HEK293 (cell line): Measurements from ENCODE around the gene OSCP1.

ENCODE experiments used
- CTCF ChIP-seq: fragments of 450-650 bp; formaldehyde crosslinking; IDR thresholded peaks from 2 replicates; pipeline ENCODE4 v1.5.1; 2016; ENCODE audit warnings: missing biosample characterization, missing genetic modification characterization
- KLF10 ChIP-seq: fragments of 450-650 bp; IDR thresholded peaks from 2 replicates; pipeline ENCODE4 v1.5.1; 2018; ENCODE audit warnings: missing biosample characterization, mild to moderate bottlenecking, missing genetic modification characterization
- MYNN ChIP-seq: fragments of 450-650 bp; formaldehyde crosslinking; IDR thresholded peaks from 2 replicates; pipeline ENCODE4 v1.5.1; 2016; ENCODE audit warnings: missing biosample characterization, missing genetic modification characterization, borderline replicate concordance
- REST ChIP-seq: fragments of 450-650 bp; formaldehyde crosslinking; IDR thresholded peaks from 2 replicates; pipeline ENCODE4 v1.5.1; 2016; ENCODE audit warnings: missing biosample characterization, missing genetic modification characterization
- SETDB1 ChIP-seq: IDR thresholded peaks from one replicate; pipeline ENCODE4 v1.6.1; 2017; ENCODE audit warnings: mild to moderate bottlenecking, low read length, moderate library complexity, mixed read lengths; ENCODE audit not compliant: insufficient read length
- YY1 ChIP-seq: fragments of 450-650 bp; formaldehyde crosslinking; IDR thresholded peaks from 2 replicates; pipeline ENCODE4 v1.5.1; 2018; ENCODE audit warnings: missing biosample characterization, missing genetic modification characterization
- ZBTB8A ChIP-seq: fragments of 450-650 bp; formaldehyde crosslinking; IDR thresholded peaks from 2 replicates; pipeline ENCODE4 v1.5.1; 2016; ENCODE audit warnings: missing biosample characterization, missing genetic modification characterization
- ZNF121 ChIP-seq: fragments of 450-650 bp; formaldehyde crosslinking; IDR thresholded peaks from 2 replicates; pipeline ENCODE4 v1.5.1; 2016; ENCODE audit warnings: missing biosample characterization, missing genetic modification characterization
- ZNF138 ChIP-seq: fragments of 450-650 bp; formaldehyde crosslinking; IDR thresholded peaks from 2 replicates; pipeline ENCODE4 v1.5.1; 2016; ENCODE audit warnings: missing biosample characterization, missing genetic modification characterization, borderline replicate concordance
- ZNF221 ChIP-seq: fragments of 450-650 bp; formaldehyde crosslinking; IDR thresholded peaks from 2 replicates; pipeline ENCODE4 v1.5.1; 2017; ENCODE audit warnings: missing biosample characterization, missing genetic modification characterization, borderline replicate concordance

DNA sequence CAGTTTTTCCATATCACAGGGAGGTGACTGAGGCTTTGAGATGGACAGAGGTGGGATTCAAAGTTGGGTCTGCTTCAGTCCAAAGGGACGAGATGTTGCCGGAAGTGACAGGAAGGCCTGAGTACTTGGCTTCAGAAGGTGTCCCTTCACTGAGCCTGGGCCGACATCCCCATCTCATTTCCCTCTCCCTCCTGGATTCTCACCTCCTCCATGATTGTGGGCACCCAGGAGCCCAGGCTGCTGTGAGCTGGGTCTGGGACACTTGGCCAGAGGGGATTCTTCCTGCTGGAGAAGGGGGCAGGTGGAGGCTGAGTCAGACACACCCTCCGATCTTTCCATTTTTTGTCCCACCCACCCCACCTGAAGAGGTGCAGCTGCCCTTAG, 16.8 kb upstream of the OSCP1 start:
- no peak for TF ChIP-seq SETDB1
- no peak for TF ChIP-seq ZBTB8A (tag by site-specific recombination)
- no peak for TF ChIP-seq MYNN (tag by site-specific recombination)
- TF ChIP-seq ZNF121 (tag by site-specific recombination): no peak
- TF ChIP-seq ZNF138 (tag by site-specific recombination): no peak
- no peak for TF ChIP-seq KLF10
- TF ChIP-seq ZNF221 (tag by site-specific recombination): no peak
- no peak for TF ChIP-seq CTCF
- TF ChIP-seq YY1 (tag by site-specific recombination): no peak
- TF ChIP-seq REST (tag by site-specific recombination): no peak
